Ascending aorta (tissue), 2 donors: ENCODE results near the gene ATP5PO. TPM values are rescaled to one million over a fixed set of nuclear protein-coding genes. Genes with fewer than 3 reads are reported as not detected.

Experiments used
- DNase-seq, 2 donors: peaks; one replicate each; pipeline ENCODE4 v3.0.0-alpha.2; 2019; ENCODE audit warnings: low spot score in 2 of 2
- H3K27ac ChIP-seq, 2 donors: fragments of 200-600 bp; sonication (generic); one replicate each; pipeline ENCODE4 v1.5.1; 2016 to 2017; ENCODE audit warnings: mild to moderate bottlenecking in 1 of 2
- H3K27me3 ChIP-seq: fragments of 200-600 bp; sonication (generic); one replicate; pipeline ENCODE4 v1.5.1; 2017
- H3K36me3 ChIP-seq, 2 donors: fragments of 200-600 bp; sonication (generic); one replicate each; pipeline ENCODE4 v1.5.1; 2016
- H3K4me1 ChIP-seq, 2 donors: fragments of 200-600 bp; sonication (generic); one replicate each; pipeline ENCODE4 v1.5.1; 2016 to 2017; ENCODE audit warnings: mild to moderate bottlenecking in 1 of 2
- H3K4me3 ChIP-seq, 2 donors: fragments of 200-600 bp; sonication (generic); one replicate each; pipeline ENCODE4 v1.5.1; 2016 to 2017; ENCODE audit warnings: mild to moderate bottlenecking in 1 of 2
- H3K9me3 ChIP-seq, 2 donors: fragments of 200-600 bp; sonication (generic); one replicate each; pipeline ENCODE4 v1.5.1; 2016
- CTCF ChIP-seq, 3 experiments: fragments of 200-600 bp in 2 of 3; fragments of 450-650 bp in 1 of 3; sonication (generic) in 2 of 3; IDR thresholded peaks; one replicate each; pipeline ENCODE4 v1.5.1; 2016 to 2019; ENCODE audit warnings: antibody characterized with exemption in 3 of 3, mild to moderate bottlenecking in 1 of 3, moderate library complexity in 1 of 3
- intact Hi-C: fragments of 100-400 bp; cut with DNase I; formaldehyde crosslinking; loops from one replicate; pipeline ENCODE4 v1.15.1; 2023
- total RNA-seq: library from RNA; depleted of rRNA; stranded (reverse); fragments of >200 nt; gene quantifications from one replicate; pipeline ENCODE4 v1.1.0, GENCODE V29; 2016

The ATP5PO gene
- total RNA-seq, 1 donor from 2014 or later = 62.5 TPM

GRCh38 chr21:33959680-33960079 is 44.1 kb upstream of the ATP5PO start:
- no peak for TF ChIP-seq CTCF (IDR thresholded peaks at IDR 0.05)
- H3K27ac ChIP-seq = no peak overlapping the region
- intact Hi-C loops = no loop called here

GRCh38 chr21:33954395-33954794 is 38.8 kb upstream of the ATP5PO start:
- Histone ChIP-seq H3K27ac (no peak overlapping the region), H3K4me1 (no peaks in the 10 kb centered on the region), H3K4me3 (no peak overlapping the region), H3K27me3 (no peaks in the 10 kb centered on the region), H3K36me3 (no peaks in the 10 kb centered on the region), H3K9me3 (peaks cover 0 to 2% of the 10 kb centered on the region in 2 donors)
- no peak for DNase-seq
- intact Hi-C loops = no loop called here
- TF ChIP-seq CTCF (IDR thresholded peaks at IDR 0.05) = no peak

More at GRCh38 chr21:33959680-33960079, 44.1 kb upstream of the ATP5PO start:
- H3K9me3 ChIP-seq = peaks cover 9% of the 10 kb centered on the region in 2 donors
- H3K4me1 ChIP-seq = no peaks in the 10 kb centered on the region
- no peak overlapping the region for H3K4me3 ChIP-seq
- DNase-seq = no peak
- no peaks in the 10 kb centered on the region for H3K27me3 ChIP-seq
- no peaks in the 10 kb centered on the region for H3K36me3 ChIP-seq

- H3K36me3 ChIP-seq = no peaks in the 10 kb centered on the region
- no peak overlapping the region for H3K4me3 ChIP-seq
- DNase-seq = no peak
- TF ChIP-seq CTCF (IDR thresholded peaks at IDR 0.05) = no peak
- intact Hi-C loops = no loop called here
- H3K4me1 ChIP-seq = peaks cover 5 to 12% of the 10 kb centered on the region in 2 donors
- H3K27me3 ChIP-seq = no peaks in the 10 kb centered on the region
- H3K9me3 ChIP-seq = no peaks in the 10 kb centered on the region
- H3K27ac ChIP-seq = no peak overlapping the region
Observed at GRCh38 chr21:33951276-33952178, 35.9 kb upstream of the ATP5PO start.

GRCh38 chr21:33950431-33951079 is 35.0 kb upstream of the ATP5PO start:
- Histone ChIP-seq H3K9me3 (no peaks in the 10 kb centered on the region), H3K36me3 (no peaks in the 10 kb centered on the region), H3K27ac (no peak overlapping the region), H3K4me1 (peaks cover 5 to 12% of the 10 kb centered on the region in 2 donors), H3K27me3 (no peaks in the 10 kb centered on the region), H3K4me3 (no peak overlapping the region)
- intact Hi-C loops = no loop called here
- no peak for DNase-seq
- TF ChIP-seq CTCF (IDR thresholded peaks at IDR 0.05) = no peak

- TF ChIP-seq CTCF (IDR thresholded peaks at IDR 0.05) = no peak
- Histone ChIP-seq H3K27ac (peak overlapping the region in 1 of 2 donors; percentile 64), H3K36me3 (no peaks in the 10 kb centered on the region), H3K4me1 (peaks cover 5 to 12% of the 10 kb centered on the region in 2 donors), H3K9me3 (no peaks in the 10 kb centered on the region), H3K4me3 (no peak overlapping the region), H3K27me3 (no peaks in the 10 kb centered on the region)
- DNase-seq = no peak
- intact Hi-C loops = no loop called here
Observed at GRCh38 chr21:33949516-33950430, 34.2 kb upstream of the ATP5PO start.
